Pancreas (tissue), 10 donors: ENCODE results near the gene MB. TPM values are rescaled to one million over a fixed set of nuclear protein-coding genes. Genes with fewer than 3 reads are reported as not detected.
A peak's percentile ranks its signal among the peaks of the same experiment; 100 is the strongest.

Experiments
- ATAC-seq, 4 donors: fragments of 200-7000 bp; cut with Tn5 transposase; one replicate each; pipeline versions ENCODE4 v1.8.0 to v1.9.1; 2020; ENCODE audit warnings: mild to moderate bottlenecking in 4 of 4, moderate library complexity in 4 of 4
- DNase-seq, 6 donors: peaks; one replicate each; pipeline ENCODE4 v3.0.0-alpha.2; 2020
- FAIRE-seq: peaks from 2 replicates; lab custom pipeline; 2012; peaks lifted over from hg19 to GRCh38; lab: Jason Lieb, UNC
- H3K27ac ChIP-seq, 4 donors: fragments of 200-600 bp; sonication (generic); 1 replicate in 3 of 4; 2 replicates in 1 of 4; pipeline versions ENCODE4 v1.5.0 to v1.8.0; 2020
- H3K27me3 ChIP-seq, 4 donors: fragments of 200-600 bp; one replicate each; pipeline ENCODE4 v1.8.0; 2021
- H3K36me3 ChIP-seq, 3 donors: fragments of 200-600 bp; sonication (generic) in 1 of 3; one replicate each; pipeline versions ENCODE4 v1.5.0 to v1.8.0; 2020 to 2021
- H3K4me1 ChIP-seq, 3 donors: fragments of 200-600 bp; one replicate each; pipeline ENCODE4 v1.8.0; 2021
- H3K4me3 ChIP-seq, 4 donors: fragments of 200-600 bp; sonication (generic) in 2 of 4; one replicate each; pipeline versions ENCODE4 v1.5.0 to v1.8.0; 2020 to 2021
- H3K9me3 ChIP-seq, 4 donors: fragments of 200-600 bp; one replicate each; pipeline ENCODE4 v1.8.0; 2021
- WGBS, 2 donors: extraction: QIAGEN DNeasy Blood & Tissue Kit; methylation state at CpG; one replicate each; pipeline ENCODE4 v1.1.7; 2013; 5-methylcytosine and 5-hydroxymethylcytosine counted together
- intact Hi-C, 3 donors: fragments of 100-400 bp; cut with DNase I; formaldehyde crosslinking; loops; one replicate each; pipeline versions ENCODE4 v1.11.1 to v1.14.2; 2022
- polyA plus RNA-seq, 2 donors: library from polyadenylated mRNA; stranded (reverse); fragments of 200-250 nt; gene quantifications; one replicate each; pipeline ENCODE4 v1.2.3, GENCODE V29; 2013
- total RNA-seq, 6 donors: library from RNA; stranded (reverse); fragmentation: NEBNext Ultra II Directional in 4 of 6; extraction: Animal tissue kit (Norgen Biotek cat#: 25700) in 4 of 6; gene quantifications; one replicate each; pipeline versions ENCODE4 v1.2.1 to v1.2.4, GENCODE V29; 2021 to 2023
- TF ChIP-seq, protein P1 (sequence below), 4 donors: fragments of 200-600 bp; sonication (generic) in 3 of 4; IDR thresholded peaks; one replicate each; pipeline versions ENCODE4 v1.5.0 to v1.8.0; 2021; ENCODE audit warnings: antibody characterized with exemption in 4 of 4
- donor health status: healthy with polysubstance abuse.
- donor health status: DM: no; HTN: no; CAD: no; lungs with moderate emphysema.
- donor health status: DM: no; HTN: no; CAD: no.
- donor health status: control.
- donor health status: control.
- donor health status: Bipolar disorder and iron deficiency.
- donor health status: DM: yes; HTN: yes; CAD: no.
- donor health status: DM: no; HTN: no; CAD: no.
- donor health status: DM: no; HTN: no; CAD: no.
- donor health status: DM: yes; HTN: yes; CAD: no.

MB gene
- total and polyA plus RNA-seq, 8 donors, result 0.46 to 6.6 (median 1.2) TPM; not detected in 2

DNA sequence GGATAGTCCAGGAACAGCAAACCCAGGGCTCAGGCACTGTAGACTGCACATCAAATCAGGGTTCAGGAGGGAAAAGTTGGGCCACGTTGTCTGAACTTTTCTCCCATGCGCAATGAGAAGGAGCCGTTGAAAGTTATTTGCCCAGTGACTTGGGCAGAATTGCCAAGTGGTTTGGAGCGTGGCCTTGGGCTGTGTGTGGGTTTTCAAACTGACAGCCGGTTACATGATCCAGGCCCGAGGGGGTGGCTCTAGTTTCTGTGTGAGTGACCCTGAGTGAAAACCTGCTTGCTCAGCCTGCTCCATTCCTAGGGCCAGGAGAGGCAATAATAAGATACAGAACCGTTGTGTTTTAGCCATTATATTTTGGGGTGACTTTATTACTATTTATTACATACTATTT, 20.3 kb downstream of the MB start:
- intact Hi-C loops, result no loop called here
- WGBS, 2 donors, result 13 to 14% methylated on average over 7 of the region's 7 CpGs
- Histone ChIP-seq H3K9me3 (no peaks in the 10 kb centered on the region), H3K4me3 (no peak overlapping the region), H3K36me3 (no peaks in the 10 kb centered on the region), H3K4me1 (peaks cover 0 to 4% (median 0%) of the 10 kb centered on the region in 3 donors), H3K27ac (peak overlapping the region in 2 of 4 donors; percentile 17 to 19), H3K27me3 (no peaks in the 10 kb centered on the region)
- TF ChIP-seq, protein P1, sequence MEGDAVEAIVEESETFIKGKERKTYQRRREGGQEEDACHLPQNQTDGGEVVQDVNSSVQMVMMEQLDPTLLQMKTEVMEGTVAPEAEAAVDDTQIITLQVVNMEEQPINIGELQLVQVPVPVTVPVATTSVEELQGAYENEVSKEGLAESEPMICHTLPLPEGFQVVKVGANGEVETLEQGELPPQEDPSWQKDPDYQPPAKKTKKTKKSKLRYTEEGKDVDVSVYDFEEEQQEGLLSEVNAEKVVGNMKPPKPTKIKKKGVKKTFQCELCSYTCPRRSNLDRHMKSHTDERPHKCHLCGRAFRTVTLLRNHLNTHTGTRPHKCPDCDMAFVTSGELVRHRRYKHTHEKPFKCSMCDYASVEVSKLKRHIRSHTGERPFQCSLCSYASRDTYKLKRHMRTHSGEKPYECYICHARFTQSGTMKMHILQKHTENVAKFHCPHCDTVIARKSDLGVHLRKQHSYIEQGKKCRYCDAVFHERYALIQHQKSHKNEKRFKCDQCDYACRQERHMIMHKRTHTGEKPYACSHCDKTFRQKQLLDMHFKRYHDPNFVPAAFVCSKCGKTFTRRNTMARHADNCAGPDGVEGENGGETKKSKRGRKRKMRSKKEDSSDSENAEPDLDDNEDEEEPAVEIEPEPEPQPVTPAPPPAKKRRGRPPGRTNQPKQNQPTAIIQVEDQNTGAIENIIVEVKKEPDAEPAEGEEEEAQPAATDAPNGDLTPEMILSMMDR (IDR thresholded peaks at IDR 0.05), result no peak
- DNase-seq (peak in 4 of 6 donors; percentile 51 to 74 (median 66)), ATAC-seq (peak; percentile 71 to 92 (median 80)), FAIRE-seq (no peak)

DNA sequence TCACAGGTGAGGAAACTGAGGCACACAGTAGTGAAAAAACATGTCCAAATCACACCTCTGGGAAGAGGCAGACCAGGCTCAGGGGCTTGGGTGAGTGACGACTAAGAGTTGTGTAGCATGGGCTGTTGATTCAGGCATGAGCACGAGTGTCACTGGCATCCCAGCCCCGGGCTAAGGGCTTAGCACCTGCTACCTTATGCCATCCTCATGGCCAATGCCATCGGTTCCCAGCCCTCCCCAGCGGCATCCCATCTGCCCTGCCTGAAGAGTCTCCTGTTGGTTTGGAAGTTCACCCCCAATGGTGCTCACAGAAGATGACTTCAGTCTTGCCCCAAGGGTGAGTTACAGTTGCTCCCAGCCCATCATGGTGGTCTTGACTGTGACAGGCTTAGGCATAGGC, 22.4 kb downstream of the MB start:
- Histone ChIP-seq H3K4me1 (peaks cover 0 to 4% (median 0%) of the 10 kb centered on the region in 3 donors), H3K27ac (no peak overlapping the region), H3K4me3 (no peak overlapping the region), H3K27me3 (no peaks in the 10 kb centered on the region), H3K36me3 (no peaks in the 10 kb centered on the region), H3K9me3 (no peaks in the 10 kb centered on the region)
- no peak for DNase-seq
- whole genome bisulfite sequencing, 2 donors, result 94 to 95% methylated on average over 5 of the region's 5 CpGs
- no peak for FAIRE-seq
- intact Hi-C loops, result no loop called here
- ATAC-seq, result no peak
- TF ChIP-seq, protein P1 (IDR thresholded peaks at IDR 0.05), result no peak

DNA sequence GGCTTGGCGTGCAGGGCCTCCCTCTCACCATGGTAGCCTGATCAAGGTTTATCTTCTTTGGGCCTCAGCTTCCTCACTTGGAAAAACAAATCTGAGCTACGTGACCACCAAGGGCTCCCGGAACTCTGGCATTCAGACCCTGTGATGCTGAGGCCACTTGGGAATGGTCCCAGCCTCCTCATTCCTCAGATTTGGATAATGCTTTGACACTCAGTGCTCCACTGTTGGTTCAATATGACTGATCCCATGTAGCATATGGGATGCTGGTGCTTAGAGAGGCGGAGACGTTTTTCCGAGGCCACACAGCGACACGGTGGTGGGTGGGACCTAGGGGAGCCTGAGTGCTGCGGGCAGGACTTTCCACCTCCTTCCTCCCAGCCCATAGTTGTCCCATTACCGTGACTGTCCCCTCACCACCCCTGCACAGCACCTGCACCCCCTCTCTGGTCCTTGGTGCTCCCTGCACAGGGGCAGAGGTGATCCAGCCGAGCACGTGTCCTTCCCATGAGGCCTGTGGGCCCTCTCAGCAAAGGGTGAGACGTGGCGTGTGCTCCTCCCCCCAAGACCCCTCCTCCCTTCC, 23.1 kb downstream of the MB start:
- H3K36me3 ChIP-seq, result no peaks in the 10 kb centered on the region
- H3K4me3 ChIP-seq, result no peak overlapping the region
- no peak for ATAC-seq
- WGBS, 2 donors, result 83 to 91% methylated on average over 14 of the region's 14 CpGs
- no peak for DNase-seq
- intact Hi-C loops, result no loop called here
- no peak overlapping the region for H3K27ac ChIP-seq
- H3K9me3 ChIP-seq, result no peaks in the 10 kb centered on the region
- peaks cover 0 to 4% (median 0%) of the 10 kb centered on the region in 3 donors for H3K4me1 ChIP-seq
- TF ChIP-seq, protein P1 (IDR thresholded peaks at IDR 0.05), result no peak
- H3K27me3 ChIP-seq, result no peaks in the 10 kb centered on the region
- FAIRE-seq, result no peak

DNA sequence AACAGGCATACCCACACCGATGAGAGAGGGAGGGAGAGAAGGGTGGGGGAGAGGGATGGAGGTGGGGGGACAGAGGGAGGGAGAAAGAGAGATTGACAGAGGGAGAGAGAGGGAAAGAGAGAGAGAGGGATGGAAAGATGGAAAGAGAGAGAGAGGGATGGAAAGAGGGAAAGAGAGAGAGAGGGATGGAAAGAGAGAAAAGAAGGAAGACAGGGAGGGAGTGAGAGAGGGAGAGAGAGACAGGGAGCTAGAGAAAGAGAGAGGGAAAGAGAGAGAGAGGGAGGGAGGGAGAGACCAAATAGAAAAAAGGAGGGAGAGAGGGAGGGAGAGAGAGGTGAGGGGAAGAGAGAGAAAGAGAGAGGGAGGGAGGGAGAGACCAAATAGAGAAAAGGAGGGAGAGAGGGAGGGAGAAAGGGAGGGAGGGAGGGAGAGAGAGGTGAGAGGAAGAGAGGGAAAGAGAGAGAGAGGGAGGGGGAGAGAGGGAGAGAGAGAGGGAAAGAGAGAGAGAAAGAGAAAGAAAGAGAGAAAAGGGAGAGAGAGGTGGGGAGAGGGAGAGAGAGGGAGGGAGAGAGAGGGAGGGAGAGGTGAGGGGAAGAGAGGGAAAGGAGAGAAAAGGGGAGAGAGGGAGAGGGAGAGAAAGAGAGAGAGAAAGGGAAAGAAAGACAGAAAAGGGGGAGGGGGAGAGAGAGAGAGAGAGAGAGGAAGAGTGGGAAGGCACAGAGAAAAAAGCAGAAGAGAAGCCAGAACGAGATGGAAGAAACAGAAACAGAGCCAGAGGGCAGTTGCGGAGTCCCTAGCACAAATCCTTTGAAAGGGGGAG, 23.8 kb downstream of the MB start:
- no peaks in the 10 kb centered on the region for H3K36me3 ChIP-seq
- no peaks in the 10 kb centered on the region for H3K9me3 ChIP-seq
- H3K27me3 ChIP-seq, result no peaks in the 10 kb centered on the region
- ATAC-seq, result no peak
- H3K4me3 ChIP-seq, result no peak overlapping the region
- H3K27ac ChIP-seq, result no peak overlapping the region
- peaks cover 0 to 4% (median 0%) of the 10 kb centered on the region in 3 donors for H3K4me1 ChIP-seq
- WGBS, 2 donors, result 68 to 77% methylated on average over 3 of the region's 3 CpGs
- DNase-seq, result no peak
- TF ChIP-seq, protein P1 (IDR thresholded peaks at IDR 0.05), result no peak
- FAIRE-seq, result no peak
- intact Hi-C loops, result no loop called here
